A673 (cell line): ENCODE data around the gene SLC17A2. TPM values are rescaled to one million over a fixed set of nuclear protein-coding genes. Genes with fewer than 3 reads are reported as not detected.

Experiments
- BruUV-seq: library from RNA; stranded (reverse); fragments of 400-500 nt; replicated peaks from 2 replicates; lab custom pipeline; 2021; lab: Mats Ljungman, UMichigan
- CTCF ChIA-PET: fragments of 300-600 bp; sonication (Branson Sonifier 250); formaldehyde crosslinking; loops from one replicate; lab custom pipeline; 2022; ENCODE audit warnings: antibody characterized with exemption; lab: Charles Lee
- POLR2A ChIA-PET: fragments of 300-600 bp; sonication (Branson Sonifier 250); formaldehyde crosslinking; loops from one replicate; lab custom pipeline; 2022; ENCODE audit warnings: antibody characterized with exemption; ENCODE audit not compliant: low non-redundant PET; lab: Charles Lee
- DNase-seq: peaks from one replicate; pipeline ENCODE4 v3.0.0-alpha.2; 2015; ENCODE audit warnings: low spot score
- H3K27ac ChIP-seq: fragments of 200-600 bp; sonication (generic); 2 replicates; pipeline ENCODE4 v1.5.1; 2016; ENCODE audit warnings: mixed run types, low read depth, mild to moderate bottlenecking, mixed read lengths, antibody characterized with exemption, low read length; ENCODE audit not compliant: poor library complexity, severe bottlenecking
- H3K27me3 ChIP-seq: fragments of 200-600 bp; sonication (generic); replicated peaks from 2 replicates; pipeline ENCODE4 v1.6.1; 2017; ENCODE audit warnings: mixed run types, low read depth, mild to moderate bottlenecking, mixed read lengths, antibody characterized with exemption, low read length; ENCODE audit not compliant: insufficient read depth, poor library complexity
- H3K36me3 ChIP-seq: fragments of 200-600 bp; sonication (generic); 2 replicates; pipeline ENCODE4 v1.6.1; 2016; ENCODE audit warnings: mixed run types, mild to moderate bottlenecking, mixed read lengths, antibody characterized with exemption, low read length; ENCODE audit not compliant: insufficient read depth, poor library complexity, severe bottlenecking
- H3K4me1 ChIP-seq: fragments of 200-600 bp; sonication (generic); 2 replicates; pipeline ENCODE4 v1.6.1; 2017; ENCODE audit warnings: mixed run types, mild to moderate bottlenecking, mixed read lengths, antibody characterized with exemption, low read length; ENCODE audit not compliant: insufficient read depth, poor library complexity, severe bottlenecking
- H3K4me3 ChIP-seq: fragments of 200-600 bp; sonication (generic); 2 replicates; pipeline ENCODE4 v1.5.1; 2016; ENCODE audit warnings: low read depth, mixed run types, mild to moderate bottlenecking, mixed read lengths, low read length; ENCODE audit not compliant: poor library complexity, severe bottlenecking
- H3K9me3 ChIP-seq: fragments of 200-600 bp; sonication (generic); 2 replicates; pipeline ENCODE4 v1.6.1; 2016; ENCODE audit warnings: mixed run types, low read depth, mild to moderate bottlenecking, mixed read lengths, antibody characterized with exemption, low read length; ENCODE audit not compliant: poor library complexity, severe bottlenecking
- EZH2 ChIP-seq: fragments of 200-600 bp; sonication (generic); IDR thresholded peaks from 2 replicates; pipeline ENCODE4 v1.6.1; 2017; ENCODE audit warnings: borderline replicate concordance, low read depth, mild to moderate bottlenecking, mixed read lengths, antibody characterized with exemption, low read length; ENCODE audit not compliant: poor library complexity, severe bottlenecking
- intact Hi-C: fragments of 100-400 bp; cut with micrococcal nuclease; formaldehyde crosslinking; loops from one replicate; pipeline ENCODE4 v1.10.0; 2022; ENCODE audit not compliant: unreplicated experiment
- total RNA-seq: library from RNA; stranded (reverse); gene quantifications from 2 replicates; pipeline ENCODE4 v1.2.3, GENCODE V29; 2021
- TF ChIP-seq, protein P1 (sequence below): fragments of 300-800, 200-600 bp; sonication (generic); conservative IDR thresholded peaks from 2 replicates; pipeline ENCODE4 v1.5.1; 2017; ENCODE audit warnings: low read depth, mild to moderate bottlenecking, antibody characterized with exemption, low read length, moderate library complexity, mixed read lengths

SLC17A2 gene
- total RNA-seq, 1 experiment from 2014 or later = not detected

DNA sequence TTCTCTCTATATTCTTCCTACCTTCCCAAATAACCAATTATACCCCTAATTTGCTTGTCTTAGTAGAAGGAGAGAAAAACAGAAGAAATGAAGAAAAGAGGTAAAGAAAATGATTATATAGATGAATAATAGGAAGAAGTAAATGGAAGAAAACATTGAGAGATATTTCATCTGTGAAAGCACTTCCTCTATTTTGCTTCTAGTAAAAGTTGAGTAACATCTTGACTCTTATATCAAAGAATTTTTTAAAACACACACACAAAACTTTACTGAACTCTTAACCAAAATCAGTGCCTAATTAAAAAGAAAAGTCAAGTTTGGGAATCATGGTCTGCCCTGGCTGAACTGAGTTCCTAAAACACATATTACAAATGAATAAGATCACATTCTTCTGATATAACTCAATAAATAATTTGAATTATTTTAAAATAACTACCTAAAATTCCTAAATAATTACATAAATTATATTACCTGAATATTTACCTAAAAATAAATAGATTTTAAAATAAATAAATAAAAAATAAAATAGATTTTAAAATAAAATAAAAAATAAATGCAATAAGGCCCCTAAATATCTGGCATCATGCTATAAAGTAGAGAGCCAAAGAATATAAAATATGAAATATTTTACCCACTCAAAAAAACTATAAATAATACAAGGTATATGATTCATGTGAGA lies 8.8 kb downstream of the SLC17A2 start:
- intact Hi-C loops = no loop called here
- POLR2A ChIA-PET = no interaction called here

GRCh38 chr6:25919657-25920056 lies 10.8 kb downstream of the SLC17A2 start:
- no peaks in the 10 kb centered on the region for H3K27me3 ChIP-seq
- TF ChIP-seq EZH2 = no peak
- TF ChIP-seq, protein P1, sequence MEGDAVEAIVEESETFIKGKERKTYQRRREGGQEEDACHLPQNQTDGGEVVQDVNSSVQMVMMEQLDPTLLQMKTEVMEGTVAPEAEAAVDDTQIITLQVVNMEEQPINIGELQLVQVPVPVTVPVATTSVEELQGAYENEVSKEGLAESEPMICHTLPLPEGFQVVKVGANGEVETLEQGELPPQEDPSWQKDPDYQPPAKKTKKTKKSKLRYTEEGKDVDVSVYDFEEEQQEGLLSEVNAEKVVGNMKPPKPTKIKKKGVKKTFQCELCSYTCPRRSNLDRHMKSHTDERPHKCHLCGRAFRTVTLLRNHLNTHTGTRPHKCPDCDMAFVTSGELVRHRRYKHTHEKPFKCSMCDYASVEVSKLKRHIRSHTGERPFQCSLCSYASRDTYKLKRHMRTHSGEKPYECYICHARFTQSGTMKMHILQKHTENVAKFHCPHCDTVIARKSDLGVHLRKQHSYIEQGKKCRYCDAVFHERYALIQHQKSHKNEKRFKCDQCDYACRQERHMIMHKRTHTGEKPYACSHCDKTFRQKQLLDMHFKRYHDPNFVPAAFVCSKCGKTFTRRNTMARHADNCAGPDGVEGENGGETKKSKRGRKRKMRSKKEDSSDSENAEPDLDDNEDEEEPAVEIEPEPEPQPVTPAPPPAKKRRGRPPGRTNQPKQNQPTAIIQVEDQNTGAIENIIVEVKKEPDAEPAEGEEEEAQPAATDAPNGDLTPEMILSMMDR = no peak
- intact Hi-C loops = no loop called here
- ChIA-PET CTCF (no interaction called here), POLR2A (no interaction called here)
- no TSS peak for BruUV-seq
- no peak overlapping the region for H3K27ac ChIP-seq
- no peak overlapping the region for H3K4me3 ChIP-seq
- no peaks in the 10 kb centered on the region for H3K36me3 ChIP-seq
- H3K9me3 ChIP-seq = no peaks in the 10 kb centered on the region
- H3K4me1 ChIP-seq = no peaks in the 10 kb centered on the region
- no peak for DNase-seq

More for the DNA sequence above, 8.8 kb downstream of the SLC17A2 start:
- Histone ChIP-seq H3K27me3 (no peaks in the 10 kb centered on the region), H3K4me3 (no peak overlapping the region), H3K4me1 (no peaks in the 10 kb centered on the region), H3K9me3 (no peaks in the 10 kb centered on the region), H3K36me3 (no peaks in the 10 kb centered on the region), H3K27ac (no peak overlapping the region)
- no peak for TF ChIP-seq EZH2
- TF ChIP-seq, protein P1 = no peak
- no TSS peak for BruUV-seq
- CTCF ChIA-PET = no interaction called here
- DNase-seq = no peak

GRCh38 chr6:25918083-25918683 lies 12.3 kb downstream of the SLC17A2 start:
- Histone ChIP-seq H3K4me1 (no peaks in the 10 kb centered on the region), H3K27me3 (no peaks in the 10 kb centered on the region), H3K27ac (no peak overlapping the region), H3K9me3 (no peaks in the 10 kb centered on the region), H3K36me3 (no peaks in the 10 kb centered on the region), H3K4me3 (no peak overlapping the region)
- no TSS peak for BruUV-seq
- no peak for TF ChIP-seq EZH2
- TF ChIP-seq, protein P1 = no peak
- ChIA-PET CTCF (no interaction called here), POLR2A (no interaction called here)
- DNase-seq = peak; percentile 8
- intact Hi-C loops = no loop called here
